HCT116 (cell line): ENCODE data around the gene CKLF.

ENCODE experiments used
- CEBPB ChIP-seq: IDR thresholded peaks from 2 replicates; pipeline ENCODE4 v1.6.1; 2012; ENCODE audit warnings: low read depth
- CTCF ChIP-seq, 3 experiments: fragments of 200-600 bp in 1 of 3; sonication (generic) in 1 of 3; IDR thresholded peaks in 2 of 3; conservative IDR thresholded peaks in 1 of 3; 2 replicates each; pipeline ENCODE4 v1.5.1; 2012 to 2017; ENCODE audit warnings: low read depth in 2 of 3, low read length in 2 of 3, antibody characterized with exemption in 1 of 3, borderline replicate concordance in 1 of 3, control low read depth in 1 of 3, mild to moderate bottlenecking in 1 of 3, mixed read lengths in 1 of 3, mixed run types in 1 of 3, moderate library complexity in 1 of 3; ENCODE audit not compliant: insufficient read depth in 1 of 3
- POLR2A ChIP-seq: IDR thresholded peaks from 2 replicates; pipeline ENCODE4 v1.7.0; 2011; ENCODE audit warnings: borderline replicate concordance; ENCODE audit not compliant: insufficient read depth, insufficient read length; ENCODE audit errors: extremely low read depth
- RAD21 ChIP-seq: IDR thresholded peaks from 2 replicates; pipeline ENCODE4 v1.6.1; 2012; ENCODE audit warnings: low read depth, mild to moderate bottlenecking

GRCh38 chr16:66580605-66581209 lies 28.3 kb downstream of the CKLF start:
- TF ChIP-seq CTCF (IDR thresholded peaks at IDR 0.05 in 2 of 3, conservative IDR thresholded peaks at IDR 0.05 in 1 of 3; ENCODE audit: borderline replicate concordance in 1 of 3, insufficient read depth in 1 of 3, low read depth in 2 of 3, low read length in 2 of 3) (no peak), POLR2A (no peak), CEBPB (peak; percentile 53; the same call in 1 of the 2 replicates), RAD21 (0 out of 2 replicates have a peak, but pooled peaks have one; percentile 8)
